SJSA1 (cell line): ENCODE results near the gene ABCC9. TPM values are rescaled to one million over a fixed set of nuclear protein-coding genes. Genes with fewer than 3 reads are reported as not detected.

Experiments
- DNase-seq, 2 experiments: peaks; one replicate each; pipeline ENCODE4 v3.0.0-alpha.2; 2015 to 2020; ENCODE audit warnings: low spot score in 2 of 2, low read depth in 1 of 2
- H3K27ac ChIP-seq: fragments of 250-450 bp; sonication (Bioruptor Pico); 2 replicates; pipeline ENCODE4 v1.5.1; 2020; ENCODE audit warnings: mild to moderate bottlenecking, moderate library complexity
- H3K27me3 ChIP-seq: fragments of 250-450 bp; sonication (Bioruptor Pico); replicated peaks from 2 replicates; pipeline ENCODE4 v1.5.1; 2020; ENCODE audit warnings: mild to moderate bottlenecking, moderate library complexity
- H3K36me3 ChIP-seq: fragments of 250-450 bp; sonication (Bioruptor Pico); 2 replicates; pipeline ENCODE4 v1.5.1; 2020; ENCODE audit warnings: mild to moderate bottlenecking
- H3K4me1 ChIP-seq: fragments of 250-450 bp; sonication (Bioruptor Pico); replicated peaks from 2 replicates; pipeline ENCODE4 v1.6.1; 2021; ENCODE audit warnings: mild to moderate bottlenecking
- H3K4me3 ChIP-seq: fragments of 250-450 bp; sonication (Bioruptor Pico); 2 replicates; pipeline ENCODE4 v1.5.1; 2020; ENCODE audit warnings: mild to moderate bottlenecking
- H3K9me3 ChIP-seq: fragments of 250-450 bp; sonication (Bioruptor Pico); replicated peaks from 2 replicates; pipeline ENCODE4 v1.5.1; 2020; ENCODE audit warnings: mild to moderate bottlenecking
- total RNA-seq: library from RNA; depleted of rRNA; stranded (reverse); fragments of >200 nt; shearing (Covaris generic); gene quantifications from 2 replicates; pipeline ENCODE4 v1.2.3, GENCODE V29; 2014

ABCC9 gene
- total RNA-seq, 1 experiment from 2014 or later: 1.4 TPM

DNA sequence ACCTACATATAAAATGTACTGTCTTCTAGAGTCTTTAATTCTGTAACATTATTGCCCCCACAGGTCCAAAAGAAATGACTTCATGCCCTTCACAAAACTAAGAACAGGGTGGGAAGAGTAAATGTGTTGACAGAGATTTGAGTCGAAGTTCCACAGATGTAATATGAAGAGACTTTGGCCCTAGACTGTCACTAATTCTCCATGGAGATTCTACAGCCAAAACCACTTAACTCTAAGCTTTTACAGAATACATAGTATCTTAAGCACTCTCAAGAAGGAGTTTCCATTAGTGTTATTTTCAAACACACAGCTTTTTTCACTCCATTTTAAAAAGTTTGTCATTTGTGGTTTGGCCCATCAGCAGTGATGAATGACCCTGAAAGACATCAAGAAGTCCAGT, 56.3 kb downstream of the ABCC9 start:
- H3K27me3 ChIP-seq: no peaks in the 10 kb centered on the region
- H3K27ac ChIP-seq: no peak overlapping the region
- H3K4me3 ChIP-seq: no peak overlapping the region
- H3K9me3 ChIP-seq: no peaks in the 10 kb centered on the region
- DNase-seq: no peak
- no peaks in the 10 kb centered on the region for H3K36me3 ChIP-seq
- H3K4me1 ChIP-seq: no peaks in the 10 kb centered on the region

DNA sequence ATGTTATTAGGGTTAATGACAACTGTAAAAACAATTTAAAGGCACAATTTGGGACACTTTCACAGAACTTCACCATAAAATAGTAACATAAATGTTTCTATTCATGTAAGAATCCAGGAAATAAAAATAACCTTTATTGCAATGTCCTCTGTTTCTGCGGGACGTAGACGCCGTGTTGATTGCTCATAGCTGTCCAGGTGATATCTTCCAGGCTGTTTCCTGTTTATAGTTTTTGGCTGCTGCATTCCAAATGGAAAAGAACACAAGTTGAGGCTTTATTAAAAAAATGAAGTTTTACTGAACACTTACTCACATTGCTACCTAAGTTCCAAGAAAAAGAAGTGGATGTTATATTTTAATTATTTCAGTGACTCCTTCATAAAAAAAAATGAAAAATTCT, 58.6 kb downstream of the ABCC9 start:
- Histone ChIP-seq H3K4me3 (no peak overlapping the region), H3K27me3 (no peaks in the 10 kb centered on the region), H3K9me3 (no peaks in the 10 kb centered on the region), H3K36me3 (no peaks in the 10 kb centered on the region), H3K4me1 (no peaks in the 10 kb centered on the region), H3K27ac (no peak overlapping the region)
- DNase-seq: no peak

DNA sequence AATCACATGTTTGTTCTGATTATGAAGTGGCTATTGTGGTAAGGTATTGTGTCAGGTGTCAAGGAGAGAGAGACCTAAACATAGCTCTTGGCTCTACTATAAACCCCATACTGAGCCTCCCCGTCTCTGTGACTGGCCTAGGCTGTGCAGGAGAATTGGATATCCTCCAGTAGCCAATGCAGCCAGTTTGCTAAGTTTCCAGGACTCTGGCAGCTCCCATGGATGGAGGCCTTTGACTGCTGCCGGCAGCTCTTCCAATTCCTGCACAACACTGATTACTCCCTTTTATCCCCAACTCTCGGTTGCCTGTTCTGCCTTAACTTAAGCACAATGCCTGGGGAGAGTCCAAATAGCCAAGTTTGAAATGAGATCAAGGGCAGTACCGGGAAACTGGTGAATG, 59.3 kb downstream of the ABCC9 start:
- Histone ChIP-seq H3K36me3 (no peaks in the 10 kb centered on the region), H3K9me3 (no peaks in the 10 kb centered on the region), H3K27ac (no peak overlapping the region), H3K27me3 (no peaks in the 10 kb centered on the region), H3K4me1 (no peaks in the 10 kb centered on the region), H3K4me3 (no peak overlapping the region)
- no peak for DNase-seq

DNA sequence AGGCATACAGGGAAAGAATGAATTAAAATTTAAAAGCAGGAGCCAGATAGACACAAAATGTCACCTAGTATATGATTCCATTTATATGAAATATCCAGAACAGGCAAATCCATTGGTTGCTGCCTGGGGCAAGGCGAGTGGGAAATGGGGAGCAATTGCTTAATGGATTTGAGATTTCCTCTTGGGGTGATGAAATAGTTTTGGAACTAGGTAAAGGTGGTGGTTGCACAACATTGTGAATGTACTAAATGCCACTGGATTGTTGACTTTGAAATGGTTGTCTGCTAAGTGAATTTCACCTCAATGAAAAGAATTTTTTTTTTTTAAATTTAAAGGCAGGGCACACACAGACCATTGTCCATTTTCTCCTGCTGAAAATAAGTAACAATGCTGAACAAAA, 61.9 kb downstream of the ABCC9 start:
- Histone ChIP-seq H3K36me3 (no peaks in the 10 kb centered on the region), H3K27ac (no peak overlapping the region), H3K9me3 (no peaks in the 10 kb centered on the region), H3K4me1 (no peaks in the 10 kb centered on the region), H3K4me3 (no peak overlapping the region), H3K27me3 (no peaks in the 10 kb centered on the region)
- no peak for DNase-seq

DNA sequence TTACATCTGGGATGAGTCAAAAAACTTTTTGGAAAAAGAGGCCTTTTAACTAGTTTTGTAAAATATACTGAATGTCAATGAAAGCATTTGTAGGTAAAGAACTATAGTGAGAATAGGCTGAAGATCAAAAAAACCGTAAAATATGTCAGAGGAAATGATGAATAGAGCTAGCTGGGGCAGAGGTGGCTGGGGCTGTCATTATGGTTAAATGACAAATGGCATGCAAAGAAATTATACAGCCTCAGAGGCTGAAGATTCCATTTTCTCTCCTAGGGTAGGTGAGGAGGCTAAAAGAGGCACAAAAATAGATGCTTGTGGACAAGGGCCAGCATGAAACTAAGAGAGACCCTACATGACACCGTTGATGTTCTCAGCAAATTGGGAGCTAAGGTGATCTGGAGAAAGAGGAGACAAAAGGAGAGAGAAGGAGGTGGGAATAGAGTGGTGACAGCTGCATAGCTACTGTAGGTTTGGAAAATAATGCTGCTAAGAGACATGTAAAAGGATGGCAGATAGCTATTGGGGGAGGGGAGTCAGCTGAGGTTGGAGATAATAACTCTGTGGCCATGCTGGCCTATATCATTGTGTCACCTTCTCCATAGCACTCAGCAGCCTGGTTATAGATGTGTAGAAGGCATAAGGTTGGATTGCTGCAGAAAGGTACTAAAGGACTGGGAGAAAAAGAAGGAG, 63.8 kb downstream of the ABCC9 start:
- DNase-seq: no peak
- no peaks in the 10 kb centered on the region for H3K4me1 ChIP-seq
- H3K27me3 ChIP-seq: no peaks in the 10 kb centered on the region

DNA sequence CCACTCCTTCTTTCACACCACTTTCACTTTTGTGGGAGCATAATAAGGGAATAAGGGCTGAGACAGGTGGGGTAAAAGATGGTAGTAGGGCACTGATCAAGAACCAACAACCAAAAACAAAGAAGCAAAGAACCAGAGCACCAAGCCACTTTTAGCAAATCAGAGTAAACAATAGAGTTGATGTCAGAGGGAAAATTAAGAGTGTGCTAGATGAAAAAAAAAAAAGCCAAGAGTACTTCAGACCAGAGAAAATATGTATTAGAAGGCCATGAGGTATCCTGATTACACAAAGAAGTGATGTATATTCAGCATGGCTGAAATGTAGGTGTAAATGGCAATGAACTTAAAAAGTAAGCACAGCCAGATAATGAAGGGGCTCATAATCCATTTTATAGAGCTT, 75.4 kb downstream of the ABCC9 start:
- Histone ChIP-seq H3K9me3 (no peaks in the 10 kb centered on the region; the same call in 1 of the 2 replicates), H3K36me3 (no peaks in the 10 kb centered on the region)
- no peak for DNase-seq

More for the DNA sequence above, 63.8 kb downstream of the ABCC9 start:
- H3K9me3 ChIP-seq: no peaks in the 10 kb centered on the region
- H3K27ac ChIP-seq: no peak overlapping the region
- no peak overlapping the region for H3K4me3 ChIP-seq
- H3K36me3 ChIP-seq: no peaks in the 10 kb centered on the region

DNA sequence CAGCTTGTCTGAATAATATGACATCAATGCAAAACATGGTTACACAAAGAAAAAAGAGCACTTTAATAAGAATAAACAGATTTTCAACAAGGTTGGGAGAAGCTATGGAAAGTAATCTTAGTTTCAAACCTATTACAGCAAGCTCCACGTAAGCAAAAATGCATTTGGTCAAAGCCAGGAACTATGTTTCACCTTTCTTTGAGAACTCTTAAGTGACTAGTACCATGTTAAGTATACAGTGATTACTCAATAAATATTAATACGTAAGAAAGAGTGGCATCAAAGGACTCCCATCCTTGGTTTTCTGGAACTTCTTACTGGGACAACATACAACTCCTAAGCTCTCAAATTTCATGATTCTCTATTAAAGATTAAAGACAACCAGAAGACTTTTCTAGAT, 80.7 kb downstream of the ABCC9 start:
- Histone ChIP-seq H3K36me3 (no peaks in the 10 kb centered on the region), H3K27ac (no peak overlapping the region), H3K27me3 (no peaks in the 10 kb centered on the region), H3K4me1 (no peaks in the 10 kb centered on the region), H3K9me3 (no peaks in the 10 kb centered on the region), H3K4me3 (no peak overlapping the region)
- no peak for DNase-seq

More for the DNA sequence above, 75.4 kb downstream of the ABCC9 start:
- H3K4me3 ChIP-seq: no peak overlapping the region
- H3K4me1 ChIP-seq: no peaks in the 10 kb centered on the region
- H3K27ac ChIP-seq: no peak overlapping the region
- no peaks in the 10 kb centered on the region for H3K27me3 ChIP-seq

DNA sequence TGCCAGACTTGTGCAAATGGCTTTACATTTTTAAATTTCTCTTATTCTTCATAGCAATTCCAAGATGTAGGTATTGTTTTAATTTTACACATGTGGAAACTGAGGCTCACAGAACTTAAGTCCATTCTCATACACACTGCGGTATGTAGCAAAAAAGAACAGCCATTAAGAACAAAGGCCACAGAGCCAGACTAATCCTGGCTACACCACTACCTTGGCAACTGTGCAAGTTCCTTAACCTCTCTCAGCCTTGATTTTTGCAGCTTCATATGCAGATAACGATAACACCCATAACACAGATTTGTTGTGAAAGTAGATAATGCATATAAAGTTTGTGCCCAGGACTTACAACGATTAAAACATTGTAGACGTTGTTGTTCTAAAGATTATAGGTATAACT, 81.1 kb downstream of the ABCC9 start:
- Histone ChIP-seq H3K27ac (no peak overlapping the region), H3K4me1 (no peaks in the 10 kb centered on the region), H3K4me3 (no peak overlapping the region), H3K36me3 (no peaks in the 10 kb centered on the region), H3K9me3 (no peaks in the 10 kb centered on the region), H3K27me3 (no peaks in the 10 kb centered on the region)
- no peak for DNase-seq

DNA sequence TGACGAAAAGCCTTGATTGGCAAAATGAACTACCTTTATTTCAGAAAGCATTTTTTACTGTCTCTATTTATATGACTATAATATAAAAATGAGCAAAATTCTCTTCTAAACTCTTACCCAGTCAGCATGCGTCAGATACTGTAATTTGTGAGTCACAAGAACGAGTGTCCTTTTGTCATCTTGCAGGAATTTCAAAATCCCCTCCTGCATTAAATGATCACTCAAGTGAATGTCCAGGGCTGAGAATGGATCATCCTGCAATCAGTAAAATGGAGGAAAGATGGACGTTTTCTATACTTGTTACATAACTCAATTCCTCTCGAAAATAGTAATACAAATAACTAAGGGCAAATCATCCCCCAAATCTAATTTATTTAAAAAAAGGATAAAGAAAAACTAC, 89.0 kb downstream of the ABCC9 start:
- Histone ChIP-seq H3K36me3 (no peaks in the 10 kb centered on the region), H3K4me1 (0 out of 2 replicates have a peak, but pooled peaks cover 3% of the 10 kb centered on the region), H3K4me3 (no peak overlapping the region), H3K9me3 (no peaks in the 10 kb centered on the region; the same call in 1 of the 2 replicates), H3K27me3 (no peaks in the 10 kb centered on the region), H3K27ac (peak overlapping the region; percentile 20; the same call in 1 of the 2 replicates)
- DNase-seq: peak in 1 of 2 experiments; percentile 19

DNA sequence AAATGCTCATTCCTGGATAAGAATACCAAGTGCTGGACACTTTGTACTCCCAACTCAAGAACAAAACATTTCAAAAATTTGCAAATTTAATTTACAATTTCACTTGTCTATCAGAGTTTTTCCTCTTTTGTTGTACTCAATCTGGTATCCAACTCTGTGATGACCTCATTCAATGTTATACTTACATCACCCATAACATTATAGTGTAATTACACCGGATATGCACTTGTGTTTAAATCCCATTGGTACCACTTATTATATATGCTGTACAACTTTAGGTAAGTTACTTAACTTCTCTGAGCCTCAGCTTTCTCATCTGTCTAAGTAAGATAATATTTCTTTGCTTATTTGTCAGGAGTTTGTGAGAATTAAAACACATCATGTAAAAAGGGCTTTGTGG, 90.1 kb downstream of the ABCC9 start:
- H3K4me3 ChIP-seq: no peak overlapping the region
- 0 out of 2 replicates have a peak, but pooled peaks cover 3% of the 10 kb centered on the region for H3K4me1 ChIP-seq
- no peak overlapping the region for H3K27ac ChIP-seq
- H3K27me3 ChIP-seq: no peaks in the 10 kb centered on the region
- no peak for DNase-seq
- H3K9me3 ChIP-seq: no peaks in the 10 kb centered on the region; the same call in 1 of the 2 replicates
- H3K36me3 ChIP-seq: no peaks in the 10 kb centered on the region

DNA sequence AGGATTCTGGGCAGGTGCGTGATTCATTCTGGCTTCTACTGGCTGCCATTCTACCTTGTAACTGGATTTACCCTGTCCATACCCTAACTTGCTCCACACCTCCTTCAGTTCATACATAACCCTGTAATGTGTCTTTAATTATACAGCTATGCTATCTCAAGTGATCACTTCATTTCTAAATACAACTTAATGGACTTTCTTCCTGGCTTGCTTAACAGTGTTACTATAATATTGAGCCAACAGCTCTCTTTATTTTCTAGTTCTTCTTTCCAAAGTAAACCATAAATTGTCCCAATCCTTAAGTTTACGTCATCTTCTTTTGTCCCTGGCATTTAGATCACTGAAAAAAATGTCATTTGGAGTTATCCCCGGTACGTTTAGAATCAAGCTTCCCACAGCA, 90.8 kb downstream of the ABCC9 start:
- H3K27ac ChIP-seq: no peak overlapping the region
- no peak overlapping the region for H3K4me3 ChIP-seq
- H3K4me1 ChIP-seq: 0 out of 2 replicates have a peak, but pooled peaks cover 3% of the 10 kb centered on the region
- H3K27me3 ChIP-seq: no peaks in the 10 kb centered on the region
- H3K36me3 ChIP-seq: no peaks in the 10 kb centered on the region
- H3K9me3 ChIP-seq: no peaks in the 10 kb centered on the region; the same call in 1 of the 2 replicates
- no peak for DNase-seq

DNA sequence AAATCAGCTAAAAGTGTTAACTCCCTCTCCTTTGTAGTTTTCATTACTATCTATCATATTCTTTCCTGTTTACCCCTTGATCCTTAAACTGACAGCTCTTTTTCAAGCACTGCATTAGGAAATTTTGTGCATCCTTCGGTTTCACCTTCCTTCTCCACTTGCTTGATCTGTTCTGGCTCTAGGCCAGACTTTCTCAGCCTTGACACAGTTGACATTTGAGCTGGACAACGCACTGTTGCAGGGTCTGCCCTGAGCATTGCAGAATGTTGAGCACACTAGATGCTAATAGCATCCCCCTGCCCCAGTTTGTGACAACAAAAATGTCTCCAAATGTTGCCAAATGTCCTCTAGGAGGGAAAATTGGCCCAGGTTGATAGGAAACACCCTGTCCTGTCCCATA, 91.3 kb downstream of the ABCC9 start:
- H3K9me3 ChIP-seq: no peaks in the 10 kb centered on the region; the same call in 1 of the 2 replicates
- no peak overlapping the region for H3K27ac ChIP-seq
- no peak for DNase-seq
- no peaks in the 10 kb centered on the region for H3K36me3 ChIP-seq
- 0 out of 2 replicates have a peak, but pooled peaks cover 3% of the 10 kb centered on the region for H3K4me1 ChIP-seq
- no peak overlapping the region for H3K4me3 ChIP-seq
- H3K27me3 ChIP-seq: no peaks in the 10 kb centered on the region

DNA sequence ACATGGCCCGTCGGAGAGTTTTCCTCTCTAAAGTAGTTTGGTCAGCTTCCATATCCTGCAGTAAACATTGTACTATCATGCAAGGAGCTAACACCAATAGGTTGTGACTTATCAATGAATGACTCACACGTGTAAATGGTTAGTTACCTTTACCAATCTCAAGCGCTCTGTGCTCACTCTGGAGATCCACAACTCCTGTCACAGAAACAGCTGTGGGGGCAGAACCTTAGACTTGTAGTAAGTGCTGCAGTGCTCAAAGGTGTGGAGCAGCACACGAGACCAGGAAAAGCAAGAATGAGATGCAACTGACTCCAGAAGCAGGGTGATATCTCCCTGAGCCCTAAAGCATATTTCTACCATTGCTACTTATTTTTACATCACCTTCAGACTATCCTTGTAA, 93.0 kb downstream of the ABCC9 start:
- H3K36me3 ChIP-seq: no peaks in the 10 kb centered on the region
- H3K27me3 ChIP-seq: no peaks in the 10 kb centered on the region
- no peak for DNase-seq

DNA sequence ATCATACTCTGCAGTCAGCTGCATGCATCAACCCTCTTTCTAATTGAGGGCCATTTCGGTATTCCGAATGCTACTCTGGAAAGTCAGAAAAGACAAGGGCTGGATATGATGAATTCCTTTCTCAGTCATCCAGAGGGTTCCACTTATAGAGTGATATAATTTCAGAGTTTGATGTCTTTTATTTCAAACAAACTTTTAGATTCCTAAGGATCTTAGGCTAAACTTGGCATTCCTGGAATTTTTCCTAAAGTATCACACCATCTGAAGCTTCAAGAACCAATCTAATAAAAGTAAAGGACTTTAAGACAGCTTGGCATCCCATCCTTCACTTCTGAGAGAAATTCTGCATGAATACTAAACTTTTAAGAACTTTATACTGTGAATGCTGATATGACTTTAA, 97.4 kb downstream of the ABCC9 start:
- no peaks in the 10 kb centered on the region for H3K27me3 ChIP-seq

More for the DNA sequence above, 93.0 kb downstream of the ABCC9 start:
- Histone ChIP-seq H3K9me3 (no peaks in the 10 kb centered on the region; the same call in 1 of the 2 replicates), H3K27ac (no peak overlapping the region), H3K4me3 (no peak overlapping the region), H3K4me1 (0 out of 2 replicates have a peak, but pooled peaks cover 3% of the 10 kb centered on the region)

More for the DNA sequence above, 97.4 kb downstream of the ABCC9 start:
- no peaks in the 10 kb centered on the region for H3K9me3 ChIP-seq
- no peak overlapping the region for H3K4me3 ChIP-seq
- no peak overlapping the region for H3K27ac ChIP-seq
- no peaks in the 10 kb centered on the region for H3K4me1 ChIP-seq
- no peak for DNase-seq
- H3K36me3 ChIP-seq: no peaks in the 10 kb centered on the region
